HepG2 (cell line): Measurements from ENCODE around the gene TPM2. TPM values are rescaled to one million over a fixed set of nuclear protein-coding genes. Genes with fewer than 3 reads are reported as not detected.

Source experiments
- BRD4 ChIP-seq: sonication (generic); formaldehyde crosslinking; IDR thresholded peaks from 2 replicates; pipeline ENCODE4 v1.4.0; 2020; ENCODE audit warnings: missing genetic modification reagents
- DNMT3B ChIP-seq: conservative IDR thresholded peaks from 2 replicates; pipeline ENCODE4 v1.6.1; 2016; ENCODE audit warnings: missing biosample characterization, control low read depth
- DR1 ChIP-seq: sonication (generic); formaldehyde crosslinking; IDR thresholded peaks from 2 replicates; pipeline ENCODE4 v1.8.0; 2021; ENCODE audit warnings: mild to moderate bottlenecking, missing genetic modification reagents, inconsistent platforms
- EZH2 ChIP-seq: conservative IDR thresholded peaks from 2 replicates; pipeline ENCODE4 v1.6.1; 2012; ENCODE audit warnings: mild to moderate bottlenecking, low read depth, low read length, moderate library complexity
- FOXM1 ChIP-seq: sonication (generic); formaldehyde crosslinking; IDR thresholded peaks from 2 replicates; pipeline ENCODE4 v1.5.0; 2020; ENCODE audit warnings: missing genetic modification reagents
- MAFG ChIP-seq: sonication (generic); formaldehyde crosslinking; IDR thresholded peaks from 2 replicates; pipeline ENCODE4 v1.5.1; 2020; ENCODE audit warnings: mild to moderate bottlenecking, missing genetic modification reagents
- NCOR1 ChIP-seq: fragments of 200-600 bp; sonication (generic); IDR thresholded peaks from 2 replicates; pipeline ENCODE4 v1.7.0; 2017; ENCODE audit warnings: antibody characterized with exemption, low read length, borderline replicate concordance
- PPARG ChIP-seq: conservative IDR thresholded peaks from 2 replicates; pipeline ENCODE4 v1.6.1; 2016; ENCODE audit warnings: missing biosample characterization, missing genetic modification reagents
- SNAPC2 ChIP-seq: sonication (generic); formaldehyde crosslinking; IDR thresholded peaks from 2 replicates; pipeline ENCODE4 v1.8.1; 2022; ENCODE audit warnings: mild to moderate bottlenecking, missing genetic modification reagents
- ZMAT3 ChIP-seq: sonication (generic); formaldehyde crosslinking; conservative IDR thresholded peaks from 2 replicates; pipeline ENCODE4 v1.7.0; 2021; ENCODE audit warnings: missing genetic modification reagents
- ZNF431 ChIP-seq: sonication (generic); formaldehyde crosslinking; IDR thresholded peaks from 2 replicates; pipeline ENCODE4 v1.9.0; 2022; ENCODE audit warnings: missing genetic modification reagents, low read depth, mild to moderate bottlenecking, borderline replicate concordance
- ZNF563 ChIP-seq: sonication (generic); formaldehyde crosslinking; IDR thresholded peaks from 2 replicates; pipeline ENCODE4 v1.8.0; 2022; ENCODE audit warnings: mild to moderate bottlenecking, moderate library complexity, missing genetic modification reagents
- ZNF598 ChIP-seq: sonication (generic); formaldehyde crosslinking; IDR thresholded peaks from 2 replicates; pipeline ENCODE4 v1.5.1; 2020; ENCODE audit warnings: mild to moderate bottlenecking, missing genetic modification reagents, borderline replicate concordance
- polyA plus RNA-seq, 8 experiments: library from polyadenylated mRNA; depleted of rRNA in 3 of 8; stranded (reverse) in 7 of 8; unstranded in 1 of 8; fragments of >200 nt; fragmentation: Illumina TruSeq in 4 of 8; extraction: Trizol in 4 of 8; gene quantifications; 2 replicates each; pipeline versions ENCODE4 v1.2.1 to v1.2.3, GENCODE V29; 2011 to 2016; ENCODE audit warnings: low read depth in 4 of 8, missing spikeins in 1 of 8, mixed read lengths in 1 of 8; ENCODE audit not compliant: insufficient read depth in 1 of 8
- total RNA-seq, 5 experiments: library from RNA; depleted of rRNA; stranded (reverse); fragments of >200 nt; fragmentation: Illumina TruSeq; extraction: Trizol; gene quantifications; 2 replicates each; pipeline ENCODE4 v1.2.3, GENCODE V29; 2016; ENCODE audit warnings: low read depth in 1 of 5
- TF ChIP-seq, protein P1 (sequence below), 2 experiments: fragments of 450-650 bp in 1 of 2; sonication (generic) in 1 of 2; formaldehyde crosslinking in 1 of 2; IDR thresholded peaks; 2 replicates each; pipeline versions ENCODE4 v1.6.1 to v1.8.0; 2016 to 2022; ENCODE audit warnings: antibody characterized with exemption in 1 of 2, mild to moderate bottlenecking in 1 of 2, missing genetic modification reagents in 1 of 2
- TF ChIP-seq, protein P2 (sequence below): sonication (generic); formaldehyde crosslinking; IDR thresholded peaks from 2 replicates; pipeline ENCODE4 v1.8.1; 2023; ENCODE audit warnings: mild to moderate bottlenecking, moderate library complexity, missing genetic modification reagents
- TF ChIP-seq, protein P3 (sequence below): sonication (generic); formaldehyde crosslinking; IDR thresholded peaks from 2 replicates; pipeline ENCODE4; 2020; ENCODE audit warnings: missing genetic modification reagents, mild to moderate bottlenecking, borderline replicate concordance

Gene TPM2
- total and polyA plus RNA-seq, 2 of the 13 experiments (the other 11 are each of a cell fraction or from before 2014, with no cell fraction given) = 3.1 to 10.7 TPM

DNA sequence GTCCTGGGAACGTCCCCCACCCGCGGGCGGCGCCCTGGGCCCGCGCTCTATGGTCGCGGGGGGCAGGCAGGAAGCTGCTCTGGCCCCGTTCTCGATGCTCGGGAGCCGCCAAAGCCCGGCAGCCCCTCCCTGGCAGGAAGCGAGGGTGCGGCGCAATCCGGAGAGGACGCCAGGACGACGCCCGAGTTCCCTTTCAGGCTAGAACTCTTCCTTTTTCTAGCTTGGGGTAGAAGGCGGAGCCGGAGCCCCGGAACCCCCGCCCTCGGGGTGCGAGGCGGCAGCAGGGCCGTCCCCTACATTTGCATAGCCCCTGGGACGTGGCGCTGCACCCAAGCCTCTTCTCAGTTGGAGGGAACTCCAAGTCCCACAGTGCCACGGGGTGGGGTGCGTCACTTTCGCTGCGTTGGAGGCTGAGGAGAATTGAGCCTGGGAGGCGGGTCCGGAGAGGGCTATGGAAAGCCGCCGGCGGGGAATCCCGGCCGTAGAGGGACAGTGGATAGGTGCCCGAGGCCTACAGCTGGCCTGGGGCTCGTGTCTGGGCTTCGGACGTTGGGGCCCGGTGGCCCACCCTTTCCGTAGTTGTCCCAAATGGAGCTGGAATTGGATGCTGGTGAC, 42.6 kb upstream of the TPM2 start, which contains the start of the genes CREB3 and TLN1 (continued):
- TF ChIP-seq DNMT3B (CRISPR knock-in tag) (peak; percentile 49; the same call in 1 of the 2 replicates), DR1 (CRISPR knock-in tag) (peak; percentile 88), MAFG (CRISPR knock-in tag) (no peak), ZMAT3 (CRISPR knock-in tag) (peak; percentile 81), ZNF563 (CRISPR knock-in tag) (peak; percentile 81), BRD4 (CRISPR knock-in tag) (0 out of 2 replicates have a peak, but pooled peaks have one; percentile 67), PPARG (CRISPR knock-in tag) (no peak; the same call in 1 of the 2 replicates), ZNF598 (0 out of 2 replicates have a peak, but pooled peaks have one; percentile 59), EZH2 (no peak), NCOR1 (peak; percentile 44; the same call in 1 of the 2 replicates), ZNF431 (CRISPR knock-in tag) (no peak; the same call in 1 of the 2 replicates), FOXM1 (CRISPR knock-in tag) (0 out of 2 replicates have a peak, but pooled peaks have one; percentile 10), SNAPC2 (no peak; the same call in none of the 2 replicates)
- TF ChIP-seq, protein P1, sequence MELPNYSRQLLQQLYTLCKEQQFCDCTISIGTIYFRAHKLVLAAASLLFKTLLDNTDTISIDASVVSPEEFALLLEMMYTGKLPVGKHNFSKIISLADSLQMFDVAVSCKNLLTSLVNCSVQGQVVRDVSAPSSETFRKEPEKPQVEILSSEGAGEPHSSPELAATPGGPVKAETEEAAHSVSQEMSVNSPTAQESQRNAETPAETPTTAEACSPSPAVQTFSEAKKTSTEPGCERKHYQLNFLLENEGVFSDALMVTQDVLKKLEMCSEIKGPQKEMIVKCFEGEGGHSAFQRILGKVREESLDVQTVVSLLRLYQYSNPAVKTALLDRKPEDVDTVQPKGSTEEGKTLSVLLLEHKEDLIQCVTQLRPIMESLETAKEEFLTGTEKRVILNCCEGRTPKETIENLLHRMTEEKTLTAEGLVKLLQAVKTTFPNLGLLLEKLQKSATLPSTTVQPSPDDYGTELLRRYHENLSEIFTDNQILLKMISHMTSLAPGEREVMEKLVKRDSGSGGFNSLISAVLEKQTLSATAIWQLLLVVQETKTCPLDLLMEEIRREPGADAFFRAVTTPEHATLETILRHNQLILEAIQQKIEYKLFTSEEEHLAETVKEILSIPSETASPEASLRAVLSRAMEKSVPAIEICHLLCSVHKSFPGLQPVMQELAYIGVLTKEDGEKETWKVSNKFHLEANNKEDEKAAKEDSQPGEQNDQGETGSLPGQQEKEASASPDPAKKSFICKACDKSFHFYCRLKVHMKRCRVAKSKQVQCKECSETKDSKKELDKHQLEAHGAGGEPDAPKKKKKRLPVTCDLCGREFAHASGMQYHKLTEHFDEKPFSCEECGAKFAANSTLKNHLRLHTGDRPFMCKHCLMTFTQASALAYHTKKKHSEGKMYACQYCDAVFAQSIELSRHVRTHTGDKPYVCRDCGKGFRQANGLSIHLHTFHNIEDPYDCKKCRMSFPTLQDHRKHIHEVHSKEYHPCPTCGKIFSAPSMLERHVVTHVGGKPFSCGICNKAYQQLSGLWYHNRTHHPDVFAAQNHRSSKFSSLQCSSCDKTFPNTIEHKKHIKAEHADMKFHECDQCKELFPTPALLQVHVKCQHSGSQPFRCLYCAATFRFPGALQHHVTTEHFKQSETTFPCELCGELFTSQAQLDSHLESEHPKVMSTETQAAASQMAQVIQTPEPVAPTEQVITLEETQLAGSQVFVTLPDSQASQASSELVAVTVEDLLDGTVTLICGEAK (IDR thresholded peaks at IDR 0.05) = peak; percentile 38; the same call in 1 of the 2 replicates
- TF ChIP-seq, protein P1 (CRISPR knock-in tag; IDR thresholded peaks at IDR 0.05) = peak; percentile 72; the same call in 1 of the 2 replicates
- TF ChIP-seq, protein P2, sequence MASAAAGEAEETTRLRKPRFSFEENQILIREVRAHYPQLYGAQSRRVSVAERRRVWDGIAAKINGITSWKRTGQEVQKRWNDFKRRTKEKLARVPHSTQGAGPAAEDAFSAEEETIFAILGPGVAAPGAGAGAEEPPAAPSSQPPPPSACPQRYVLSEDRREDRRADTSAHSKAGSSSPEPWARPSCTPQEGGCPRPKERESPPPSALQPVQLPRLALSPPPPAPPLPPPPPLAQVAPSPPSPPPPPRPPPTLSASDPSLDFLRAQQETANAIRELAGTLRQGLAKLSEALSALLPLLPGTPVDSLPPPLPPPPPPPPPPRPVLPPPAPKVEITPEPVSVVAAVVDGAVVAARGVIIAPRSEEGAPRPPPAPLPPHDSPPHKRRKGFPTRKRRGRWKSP = peak; percentile 72; the same call in 1 of the 2 replicates
- TF ChIP-seq, protein P3, sequence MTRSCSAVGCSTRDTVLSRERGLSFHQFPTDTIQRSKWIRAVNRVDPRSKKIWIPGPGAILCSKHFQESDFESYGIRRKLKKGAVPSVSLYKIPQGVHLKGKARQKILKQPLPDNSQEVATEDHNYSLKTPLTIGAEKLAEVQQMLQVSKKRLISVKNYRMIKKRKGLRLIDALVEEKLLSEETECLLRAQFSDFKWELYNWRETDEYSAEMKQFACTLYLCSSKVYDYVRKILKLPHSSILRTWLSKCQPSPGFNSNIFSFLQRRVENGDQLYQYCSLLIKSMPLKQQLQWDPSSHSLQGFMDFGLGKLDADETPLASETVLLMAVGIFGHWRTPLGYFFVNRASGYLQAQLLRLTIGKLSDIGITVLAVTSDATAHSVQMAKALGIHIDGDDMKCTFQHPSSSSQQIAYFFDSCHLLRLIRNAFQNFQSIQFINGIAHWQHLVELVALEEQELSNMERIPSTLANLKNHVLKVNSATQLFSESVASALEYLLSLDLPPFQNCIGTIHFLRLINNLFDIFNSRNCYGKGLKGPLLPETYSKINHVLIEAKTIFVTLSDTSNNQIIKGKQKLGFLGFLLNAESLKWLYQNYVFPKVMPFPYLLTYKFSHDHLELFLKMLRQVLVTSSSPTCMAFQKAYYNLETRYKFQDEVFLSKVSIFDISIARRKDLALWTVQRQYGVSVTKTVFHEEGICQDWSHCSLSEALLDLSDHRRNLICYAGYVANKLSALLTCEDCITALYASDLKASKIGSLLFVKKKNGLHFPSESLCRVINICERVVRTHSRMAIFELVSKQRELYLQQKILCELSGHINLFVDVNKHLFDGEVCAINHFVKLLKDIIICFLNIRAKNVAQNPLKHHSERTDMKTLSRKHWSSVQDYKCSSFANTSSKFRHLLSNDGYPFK (CRISPR knock-in tag) = peak; percentile 58; the same call in 1 of the 2 replicates
